Common myeloid progenitor, CD34-positive (primary cell): Measurements from ENCODE around the gene FBXL16.

Experiments
- CTCF ChIA-PET: fragments of 350-600 bp; sonication (Branson Sonifier 250); formaldehyde crosslinking; loops from one replicate; lab custom pipeline; 2021; ENCODE audit warnings: antibody characterized with exemption; lab: Charles Lee
- POLR2A ChIA-PET: fragments of 350-600 bp; sonication (Branson Sonifier 250); formaldehyde crosslinking; loops from one replicate; lab custom pipeline; 2021; ENCODE audit warnings: antibody characterized with exemption; lab: Charles Lee
- DNase-seq, 3 donors: peaks; one replicate each; pipeline versions ENCODE4 v3.0.0 to v3.0.0-alpha.2; 2013
- H3K27ac ChIP-seq, 2 experiments: 1 replicate in 1 of 2; 2 replicates in 1 of 2; pipeline ENCODE4 v1.7.0; 2013; ENCODE audit warnings: inconsistent platforms in 2 of 2, low read length in 2 of 2, mild to moderate bottlenecking in 2 of 2, low read depth in 1 of 2, moderate library complexity in 1 of 2; ENCODE audit not compliant: severe bottlenecking in 2 of 2, insufficient read depth in 1 of 2, poor library complexity in 1 of 2
- H3K27me3 ChIP-seq, 5 experiments: replicated peaks in 2 of 5; 1 replicate in 3 of 5; 2 replicates in 2 of 5; pipeline versions ENCODE4 v1.6.1 to v1.7.0; 2013; ENCODE audit warnings: low read length in 4 of 5, mild to moderate bottlenecking in 2 of 5, moderate library complexity in 2 of 5, inconsistent platforms in 1 of 5; ENCODE audit not compliant: insufficient read depth in 5 of 5, control insufficient read depth in 4 of 5
- H3K36me3 ChIP-seq, 4 experiments: 1 replicate in 2 of 4; 2 replicates in 2 of 4; pipeline versions ENCODE4 v1.6.1 to v1.7.0; 2013; ENCODE audit warnings: low read length in 3 of 4, control low read depth in 1 of 4, mild to moderate bottlenecking in 1 of 4; ENCODE audit not compliant: control insufficient read depth in 4 of 4, insufficient read depth in 4 of 4
- H3K4me1 ChIP-seq, 4 experiments: 1 replicate in 3 of 4; 2 replicates in 1 of 4; pipeline versions ENCODE4 v1.6.1 to v1.7.1; 2013; ENCODE audit warnings: low read length in 3 of 4, mild to moderate bottlenecking in 3 of 4, control low read depth in 1 of 4, inconsistent platforms in 1 of 4, moderate library complexity in 1 of 4; ENCODE audit not compliant: control insufficient read depth in 4 of 4, insufficient read depth in 4 of 4; ENCODE audit errors: control extremely low read depth in 1 of 4
- H3K4me3 ChIP-seq, 7 experiments: 1 replicate in 4 of 7; 2 replicates in 3 of 7; pipeline versions ENCODE4 v1.5.1 to v1.7.0; 2013; ENCODE audit warnings: mild to moderate bottlenecking in 7 of 7, low read length in 6 of 7, moderate library complexity in 6 of 7, inconsistent platforms in 2 of 7, low read depth in 2 of 7, control low read depth in 1 of 7; ENCODE audit not compliant: insufficient read depth in 4 of 7, control insufficient read depth in 1 of 7; ENCODE audit errors: extremely low read depth in 1 of 7
- H3K9me3 ChIP-seq, 5 experiments: 1 replicate in 4 of 5; 2 replicates in 1 of 5; pipeline versions ENCODE4 v1.6.1 to v1.7.1; 2013; ENCODE audit warnings: low read length in 4 of 5, mild to moderate bottlenecking in 2 of 5, inconsistent platforms in 1 of 5, low read depth in 1 of 5, moderate library complexity in 1 of 5; ENCODE audit not compliant: control insufficient read depth in 4 of 5, insufficient read depth in 2 of 5; ENCODE audit errors: control extremely low read depth in 1 of 5
- WGBS: methylation state at CpG from one replicate; pipeline ENCODE4 v1.1.5; 2013; ENCODE audit not compliant: insufficient coverage; 5-methylcytosine and 5-hydroxymethylcytosine counted together

The FBXL16 gene

GRCh38 chr16:726438-727290, 21.1 kb upstream of the FBXL16 start, which contains the start of the genes CCDC78 and HAGHL:
Gene CCDC78 (minus strand): TSS chr16:726443. CDS start chr16:726367, 76 bp downstream.
Gene HAGHL (plus strand): TSS chr16:727106. CDS start chr16:727510, 404 bp downstream.
- Histone ChIP-seq H3K4me1 (peaks cover 0 to 24% (median 22%) of the 10 kb centered on the region in 4 experiments), H3K27ac (peak within 1 kb of the TSS in 1 of 2 experiments; percentile 43), H3K4me3 (peak within 1 kb of the TSS; percentile 31 to 83 (median 68)), H3K36me3 (peaks cover 0 to 25% (median 17%) of the 10 kb centered on the region in 4 experiments), H3K27me3 (peaks cover 0 to 10% (median 0%) of the 10 kb centered on the region in 5 experiments), H3K9me3 (no peaks in the 10 kb centered on the region)
- ChIA-PET CTCF (interaction anchor here (1.1 to 2.8 kb wide), 5 partner anchors 9 to 28 kb away, joined by 3 to 15 read pairs (median 4); no protein-coding TSS in a partner anchor), POLR2A (interaction anchor here (1.4 to 1.6 kb wide), 2 partner anchors 10 to 14 kb away, joined by 4 read pairs; partner anchors contain the start of gene CIAO3)
- WGBS, result 2% methylated on average over 68 of the region's 88 CpGs
- peak in 2 of 3 donors; percentile 42 to 49 for DNase-seq

- DNase-seq, result no peak
- H3K4me3 ChIP-seq, result no peak overlapping the region
- H3K27ac ChIP-seq, result no peak overlapping the region
- WGBS, result 51% methylated on average over 9 of the region's 9 CpGs
- peaks cover 0 to 10% (median 0%) of the 10 kb centered on the region in 5 experiments for H3K27me3 ChIP-seq
- POLR2A ChIA-PET, result interaction anchor here (1.4 to 1.6 kb wide), 2 partner anchors 10 to 14 kb away, joined by 4 read pairs; partner anchors contain the start of gene CIAO3
- H3K9me3 ChIP-seq, result no peaks in the 10 kb centered on the region
- peaks cover 0 to 30% (median 26%) of the 10 kb centered on the region in 4 experiments for H3K4me1 ChIP-seq
- CTCF ChIA-PET, result interaction anchor here (1.1 to 2.8 kb wide), 5 partner anchors 9 to 29 kb away, joined by 3 to 15 read pairs (median 4); no protein-coding TSS in a partner anchor
- H3K36me3 ChIP-seq, result peaks cover 0 to 22% (median 14%) of the 10 kb centered on the region in 4 experiments
Observed at GRCh38 chr16:726188-726437, 20.5 kb upstream of the FBXL16 start.

- Histone ChIP-seq H3K4me3 (no peak overlapping the region), H3K27me3 (peaks cover 0 to 10% (median 0%) of the 10 kb centered on the region in 5 experiments), H3K9me3 (no peaks in the 10 kb centered on the region), H3K4me1 (peaks cover 0 to 35% (median 31%) of the 10 kb centered on the region in 4 experiments), H3K36me3 (peaks cover 0 to 17% (median 11%) of the 10 kb centered on the region in 4 experiments), H3K27ac (no peak overlapping the region)
- 85% methylated on average over 22 of the region's 23 CpGs for WGBS
- ChIA-PET POLR2A (interaction anchor here (0.6 to 1.6 kb wide), 3 partner anchors 9 to 19 kb away, joined by 3 to 4 read pairs (median 4); partner anchors contain the start of gene CIAO3), CTCF (interaction anchor here (0.9 to 2.8 kb wide), 7 partner anchors 8 to 41 kb away, joined by 3 to 15 read pairs (median 4); partner anchors contain the start of gene CIAO3)
- DNase-seq, result no peak
Observed at GRCh38 chr16:725463-726187, 20.0 kb upstream of the FBXL16 start.

GRCh38 chr16:725041-725376, 19.4 kb upstream of the FBXL16 start:
- Histone ChIP-seq H3K9me3 (no peaks in the 10 kb centered on the region), H3K27me3 (peaks cover 0 to 10% (median 0%) of the 10 kb centered on the region in 5 experiments), H3K4me1 (peaks cover 0 to 41% (median 37%) of the 10 kb centered on the region in 4 experiments), H3K36me3 (peaks cover 0 to 12% (median 6%) of the 10 kb centered on the region in 4 experiments), H3K27ac (no peak overlapping the region), H3K4me3 (no peak overlapping the region)
- ChIA-PET POLR2A (interaction anchor here (0.6 to 1.4 kb wide), 2 partner anchors 9 to 19 kb away, joined by 3 to 4 read pairs; no protein-coding TSS in a partner anchor), CTCF (interaction anchor here (0.9 to 2.8 kb wide), 4 partner anchors 13 to 40 kb away, joined by 3 to 15 read pairs (median 4); partner anchors contain the start of genes CIAO3 and WDR24)
- 86% methylated on average over 7 of the region's 7 CpGs for WGBS
- DNase-seq, result no peak

- Histone ChIP-seq H3K27ac (no peak overlapping the region), H3K4me1 (peaks cover 0 to 47% (median 43%) of the 10 kb centered on the region in 4 experiments), H3K4me3 (no peak overlapping the region), H3K36me3 (peaks cover 0 to 6% (median 1%) of the 10 kb centered on the region in 4 experiments), H3K9me3 (no peaks in the 10 kb centered on the region), H3K27me3 (peaks cover 0 to 10% (median 0%) of the 10 kb centered on the region in 5 experiments)
- WGBS, result 87% methylated on average over 24 of the region's 29 CpGs
- DNase-seq, result no peak
- ChIA-PET CTCF (interaction anchor here (0.8 to 2.8 kb wide), 4 partner anchors 13 to 60 kb away, joined by 3 to 15 read pairs (median 4); partner anchors contain the start of genes CIAO3 and WDR24), POLR2A (no interaction called here)
Observed at GRCh38 chr16:724188-725040, 18.8 kb upstream of the FBXL16 start.

GRCh38 chr16:723695-724094, 18.1 kb upstream of the FBXL16 start:
- Histone ChIP-seq H3K4me1 (peaks cover 0 to 49% (median 48%) of the 10 kb centered on the region in 4 experiments), H3K27ac (no peak overlapping the region), H3K27me3 (peaks cover 0 to 10% (median 0%) of the 10 kb centered on the region in 5 experiments), H3K36me3 (peaks cover 0 to 6% (median 0%) of the 10 kb centered on the region in 4 experiments), H3K9me3 (no peaks in the 10 kb centered on the region), H3K4me3 (no peak overlapping the region)
- DNase-seq, result no peak
- WGBS, result 100% methylated on average over 1 of the region's 9 CpGs
- CTCF ChIA-PET, result interaction anchor here (0.8 kb wide), 1 partner anchor 61 kb away, joined by 3 read pairs; no protein-coding TSS in a partner anchor
- POLR2A ChIA-PET, result no interaction called here
